ENCODE data around the gene ADAMTSL3.

DNA sequence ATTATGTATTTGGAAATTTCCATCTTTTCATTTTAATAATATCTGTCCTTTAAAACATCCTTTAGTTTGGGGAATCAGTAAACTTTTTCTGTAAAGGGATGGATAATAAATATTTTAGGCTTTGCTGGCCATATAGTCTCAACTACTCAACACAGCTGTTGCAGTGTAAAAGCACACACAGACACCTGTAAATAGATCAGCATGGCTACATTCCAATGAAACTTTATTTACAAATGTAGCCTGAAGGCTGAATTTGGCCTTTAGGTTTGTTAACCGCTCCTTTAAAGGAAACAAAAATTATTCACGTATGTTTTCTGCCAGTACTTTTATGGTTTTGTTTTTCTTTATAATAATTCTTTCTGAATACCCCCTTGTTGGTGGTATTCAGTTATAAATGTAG, 184.8 kb downstream of the ADAMTSL3 start:
- TF ChIP-seq, protein P1, sequence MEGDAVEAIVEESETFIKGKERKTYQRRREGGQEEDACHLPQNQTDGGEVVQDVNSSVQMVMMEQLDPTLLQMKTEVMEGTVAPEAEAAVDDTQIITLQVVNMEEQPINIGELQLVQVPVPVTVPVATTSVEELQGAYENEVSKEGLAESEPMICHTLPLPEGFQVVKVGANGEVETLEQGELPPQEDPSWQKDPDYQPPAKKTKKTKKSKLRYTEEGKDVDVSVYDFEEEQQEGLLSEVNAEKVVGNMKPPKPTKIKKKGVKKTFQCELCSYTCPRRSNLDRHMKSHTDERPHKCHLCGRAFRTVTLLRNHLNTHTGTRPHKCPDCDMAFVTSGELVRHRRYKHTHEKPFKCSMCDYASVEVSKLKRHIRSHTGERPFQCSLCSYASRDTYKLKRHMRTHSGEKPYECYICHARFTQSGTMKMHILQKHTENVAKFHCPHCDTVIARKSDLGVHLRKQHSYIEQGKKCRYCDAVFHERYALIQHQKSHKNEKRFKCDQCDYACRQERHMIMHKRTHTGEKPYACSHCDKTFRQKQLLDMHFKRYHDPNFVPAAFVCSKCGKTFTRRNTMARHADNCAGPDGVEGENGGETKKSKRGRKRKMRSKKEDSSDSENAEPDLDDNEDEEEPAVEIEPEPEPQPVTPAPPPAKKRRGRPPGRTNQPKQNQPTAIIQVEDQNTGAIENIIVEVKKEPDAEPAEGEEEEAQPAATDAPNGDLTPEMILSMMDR (IDR thresholded peaks at IDR 0.05; ENCODE audit: insufficient read depth, low read depth, low read length) = no peak
- TF ChIP-seq EZH2 (IDR thresholded peaks at IDR 0.05; ENCODE audit: insufficient read depth, low read length) = no peak

All from astrocyte (in vitro differentiated cells and primary cell).